Stimulated activated CD8-positive, alpha-beta memory T cell treated with anti-CD3 and anti-CD28 coated beads, Interleukin-12 subunit alpha, Interleukin-12 subunit beta, amount 100 ng/mL, for 1 hour (primary cell): ENCODE measurements around the gene MAP1B.

Experiments used
- DNase-seq: peaks from one replicate; pipeline ENCODE4 v3.0.0-alpha.2; 2020; ENCODE audit warnings: low read depth

The MAP1B gene

DNA sequence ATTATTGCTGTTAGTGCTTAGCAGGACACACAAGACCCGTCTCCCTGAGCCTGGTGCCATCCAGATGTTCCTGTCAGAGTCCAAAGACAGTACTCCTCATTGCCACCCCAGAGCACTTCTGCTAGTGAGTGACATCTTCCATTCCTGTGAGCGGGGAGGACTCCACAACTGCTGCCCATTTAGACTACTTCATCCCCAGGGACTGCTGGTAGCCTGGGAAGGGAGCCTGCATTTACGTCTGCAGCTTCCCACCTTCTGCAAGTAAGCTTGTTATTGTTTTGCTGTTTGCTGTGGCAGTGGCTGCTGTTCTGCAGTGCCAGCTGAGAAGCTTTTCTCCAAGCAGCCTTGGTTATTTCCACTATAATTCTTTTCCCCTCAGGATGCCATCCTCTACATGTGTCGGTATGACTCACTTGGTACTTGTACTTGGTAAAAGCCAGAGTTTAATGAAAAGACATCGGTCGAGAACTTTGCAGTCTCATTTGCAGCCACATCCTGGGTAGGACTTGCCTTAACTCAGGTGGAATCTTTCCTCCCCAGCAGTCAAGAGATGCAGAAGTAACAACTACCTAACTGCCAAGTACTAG is 10.6 kb upstream of the MAP1B start:
- no peak for DNase-seq

DNA sequence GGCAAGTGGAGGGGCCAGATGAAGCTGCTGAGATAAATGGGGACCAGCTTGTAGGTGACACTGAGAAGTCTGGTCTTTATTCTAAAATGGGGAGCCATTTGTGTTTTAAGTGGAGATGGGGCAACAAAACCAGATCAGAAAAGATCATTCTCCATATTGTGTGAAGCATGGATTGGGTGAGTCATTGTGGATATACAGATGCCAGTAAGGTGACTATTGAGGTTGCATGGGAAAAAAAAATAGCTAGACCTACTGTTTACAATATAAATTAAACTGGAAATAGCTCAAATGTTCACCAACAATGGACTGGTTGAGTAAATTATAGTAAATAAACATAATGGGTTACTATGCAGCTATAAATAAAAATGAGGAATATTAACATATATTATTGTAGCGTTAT is 5.4 kb upstream of the MAP1B start:
- no peak for DNase-seq

DNA sequence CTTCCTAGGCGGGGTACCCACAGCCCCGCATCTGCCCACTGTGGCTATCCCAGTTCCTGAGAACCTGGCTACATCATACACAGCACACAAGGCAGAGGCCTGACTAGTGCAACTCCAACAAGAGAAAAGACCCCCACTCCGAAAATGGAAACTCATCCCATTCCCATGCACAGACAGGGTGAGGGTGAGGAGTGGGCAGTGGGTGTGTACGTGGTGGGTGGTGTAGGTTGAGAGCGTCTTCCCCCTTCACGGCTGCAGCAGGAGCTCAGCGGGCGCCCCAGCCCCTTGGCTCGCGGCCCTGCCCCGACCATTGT is 501 bp upstream of the MAP1B start:
- no peak for DNase-seq

DNA sequence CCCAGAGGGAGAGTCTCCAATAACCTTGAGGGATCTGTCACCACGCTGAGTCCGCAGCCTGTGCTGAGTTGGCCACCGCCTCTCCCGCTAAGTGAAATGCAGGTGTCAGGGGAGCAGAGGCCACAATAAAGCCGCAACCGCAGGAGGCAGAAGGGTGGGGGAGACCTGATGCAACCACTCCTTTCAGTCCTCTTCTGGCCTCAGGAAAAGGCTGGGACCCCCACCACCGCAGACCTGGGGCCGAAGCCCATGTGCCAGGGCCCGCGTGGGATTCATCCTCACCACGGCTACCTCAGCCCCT is 576 bp downstream of the MAP1B start:
- DNase-seq, result no peak

DNA sequence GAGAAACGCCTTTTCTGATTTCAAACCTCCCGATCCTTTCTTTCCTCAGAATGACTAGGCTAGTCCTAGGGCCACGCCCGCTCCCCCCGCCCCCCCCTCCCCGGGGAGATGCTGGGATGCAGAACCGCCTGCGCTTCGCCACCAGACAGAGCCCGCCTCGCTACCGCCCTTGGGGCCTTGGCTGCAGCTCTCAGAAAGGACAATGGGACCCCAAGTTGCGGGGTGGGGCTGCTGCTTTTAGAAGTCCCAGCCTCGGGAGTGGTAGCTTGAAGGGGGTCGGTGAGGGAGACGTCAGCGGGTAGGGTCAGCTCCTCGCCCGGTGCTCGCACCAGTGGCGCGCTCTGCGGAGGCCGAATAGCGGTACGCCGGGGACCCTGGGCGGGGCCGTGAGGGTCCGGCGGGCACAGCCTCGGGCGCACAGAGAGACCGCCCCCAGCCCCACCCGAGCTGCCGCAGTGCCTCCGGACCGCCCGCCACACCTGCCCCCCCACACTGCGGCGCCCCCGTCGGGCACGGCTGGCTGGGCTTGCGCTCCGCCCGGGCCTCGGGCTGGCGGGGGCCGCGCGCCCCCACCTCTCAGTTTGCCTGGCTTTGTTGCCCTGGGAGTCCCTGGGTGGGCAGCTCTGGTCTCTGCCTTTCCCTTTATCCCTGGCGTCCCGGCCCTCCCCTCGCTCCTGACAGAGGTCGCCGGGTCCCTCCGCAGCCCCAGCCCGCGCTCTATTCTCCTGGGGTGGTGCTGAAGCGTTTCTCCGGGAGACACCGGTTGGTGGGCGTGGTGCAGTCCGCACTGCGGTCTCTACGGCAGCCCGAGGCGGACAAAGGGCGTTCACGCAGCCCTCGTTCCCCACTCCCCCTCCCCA is 1.2 kb downstream of the MAP1B start:
- no peak for DNase-seq

DNA sequence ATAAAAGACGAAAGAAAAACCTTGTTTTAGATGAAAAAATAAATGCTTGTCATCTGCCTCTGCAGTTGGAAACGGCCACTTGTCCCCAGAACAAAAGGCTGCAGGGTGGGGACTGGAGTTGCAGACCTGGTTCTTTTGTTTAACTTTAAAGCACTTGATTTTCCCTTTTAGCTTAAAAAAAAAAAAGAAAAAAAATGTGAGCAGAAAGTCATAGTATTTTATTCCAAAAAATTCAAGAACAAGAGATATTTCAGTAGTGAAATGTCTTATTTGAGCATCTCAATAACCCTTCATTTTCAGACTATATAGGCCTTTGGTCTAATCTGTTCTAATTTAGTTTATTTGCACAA is 1.8 kb downstream of the MAP1B start:
- no peak for DNase-seq

DNA sequence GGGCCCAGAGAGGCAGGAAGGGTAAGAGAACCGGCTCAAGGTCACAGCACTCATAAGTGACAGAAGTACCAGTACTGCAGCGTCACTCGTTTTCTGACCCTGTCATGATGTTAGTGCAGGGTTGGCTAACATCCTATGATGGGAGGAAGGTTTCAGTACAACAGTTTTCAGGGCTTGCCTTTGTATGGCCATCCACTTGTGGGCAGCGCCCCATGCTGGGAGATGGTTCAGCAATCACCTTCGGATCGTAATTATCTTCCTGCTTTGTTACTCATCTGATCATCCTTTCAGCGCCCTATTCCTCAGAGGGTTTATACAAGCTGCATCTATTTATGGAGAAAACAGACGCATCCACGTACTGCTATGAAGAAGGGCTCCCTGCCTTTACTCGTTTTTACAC is 2.4 kb downstream of the MAP1B start:
- DNase-seq, result no peak

DNA sequence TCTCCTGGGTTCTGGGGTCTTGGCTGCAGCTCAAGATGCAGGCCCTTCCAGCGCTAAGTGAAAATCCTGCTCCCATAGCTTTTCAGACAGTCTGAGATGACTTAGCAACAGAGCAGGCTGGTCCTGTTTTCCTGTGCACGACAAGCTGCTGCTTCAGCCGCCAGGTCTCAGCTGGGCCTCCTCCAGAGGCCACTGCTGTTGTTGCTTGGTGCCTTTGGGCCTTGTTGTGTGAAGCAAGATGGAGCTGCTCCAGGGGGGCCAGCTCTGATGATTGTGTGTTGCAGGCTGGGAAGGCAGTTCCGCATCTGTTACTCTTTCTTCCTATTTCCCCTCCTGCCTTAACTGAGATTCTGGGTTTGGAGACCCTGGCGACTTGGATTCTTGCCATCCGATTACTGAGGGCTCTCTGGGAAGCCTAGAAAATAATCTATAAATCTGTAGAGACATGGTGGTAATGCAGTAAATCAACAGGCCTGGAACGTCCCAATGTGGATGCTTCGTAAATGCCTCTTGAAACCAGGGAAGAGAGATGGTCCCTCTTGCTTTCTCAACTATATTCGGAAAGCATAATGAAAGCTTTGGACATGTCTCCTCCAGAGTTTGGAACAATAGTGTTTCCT is 3.2 kb downstream of the MAP1B start:
- DNase-seq, result no peak

DNA sequence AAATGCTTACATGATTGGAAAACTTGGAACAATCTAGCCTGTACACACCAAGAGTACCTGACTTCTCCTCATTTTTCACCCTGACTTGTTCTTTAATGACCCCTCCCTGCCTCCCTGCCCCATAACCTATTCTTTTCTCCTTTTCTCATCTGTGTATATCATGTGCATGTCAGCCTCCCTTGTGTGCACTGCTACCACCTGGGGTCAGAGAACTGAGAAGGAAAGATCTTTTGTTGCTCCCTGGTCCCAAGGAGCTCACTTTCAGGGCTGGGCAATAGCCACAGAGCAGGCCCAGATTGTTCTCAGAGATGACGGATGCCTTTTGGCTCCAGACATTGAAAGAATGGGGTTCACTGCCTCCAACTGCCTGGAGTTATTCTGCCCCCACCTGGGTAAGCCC is 5.1 kb downstream of the MAP1B start:
- no peak for DNase-seq

- DNase-seq, result no peak
Measured at GRCh38 chr5:72114629-72115028, 7.4 kb downstream of the MAP1B start.

DNA sequence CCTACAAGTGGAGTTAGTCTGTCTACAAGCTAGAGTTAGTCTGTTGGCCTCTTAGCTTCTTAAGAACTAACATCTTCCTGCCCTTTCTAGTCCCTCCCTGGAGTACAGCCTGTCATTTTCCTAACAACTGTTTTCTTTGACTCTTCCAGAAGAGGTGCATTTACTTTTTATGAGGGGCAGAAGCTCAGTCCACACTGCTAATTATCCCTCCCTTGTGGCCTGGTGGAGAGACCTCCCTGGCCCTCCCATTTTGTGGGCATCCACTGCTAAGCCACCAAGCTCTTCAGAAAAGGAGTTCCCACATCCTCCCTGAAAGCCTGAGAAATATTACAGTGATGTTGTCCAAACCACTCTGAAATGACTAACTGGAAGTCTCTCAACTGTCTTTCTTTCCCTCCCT is 8.0 kb downstream of the MAP1B start:
- no peak for DNase-seq

- DNase-seq, result no peak
Measured at GRCh38 chr5:72117307-72117706, 10.0 kb downstream of the MAP1B start.

DNA sequence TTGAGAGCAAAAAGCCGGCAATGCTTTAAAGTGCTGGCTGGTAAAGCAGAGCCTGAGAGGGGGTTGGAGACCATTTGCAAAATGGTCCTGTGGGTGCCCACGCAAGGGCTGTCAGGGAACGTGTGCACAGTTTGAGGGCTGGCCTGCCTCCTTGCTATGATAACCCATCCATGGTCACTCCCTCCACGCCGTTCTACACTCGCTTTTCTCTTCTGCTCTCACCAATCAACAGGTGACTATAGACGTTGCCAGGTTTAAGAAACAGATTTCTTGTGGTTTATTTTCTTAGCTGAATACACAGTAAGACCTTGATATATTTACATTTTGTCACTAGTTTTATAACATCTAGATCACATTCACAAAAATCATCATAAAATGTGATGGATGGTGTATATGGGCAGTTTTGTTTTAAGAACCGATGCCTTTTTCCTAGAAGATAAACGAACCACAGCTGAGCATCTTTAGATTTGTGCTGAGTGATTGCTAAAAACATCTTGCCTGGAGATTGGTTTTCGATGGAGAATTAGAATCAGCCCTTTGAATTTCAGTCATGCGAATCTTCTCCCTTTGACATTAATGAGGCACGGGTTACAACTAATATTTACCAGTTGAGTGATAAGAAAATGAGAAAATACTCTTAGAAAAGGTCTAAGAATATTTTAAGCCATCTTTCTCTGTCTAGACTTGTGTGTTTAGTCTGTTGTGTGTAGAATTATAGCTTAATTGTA is 13.9 kb downstream of the MAP1B start:
- no peak for DNase-seq

GRCh38 chr5:72121780-72122445 is 14.6 kb downstream of the MAP1B start:
- DNase-seq, result no peak

DNA sequence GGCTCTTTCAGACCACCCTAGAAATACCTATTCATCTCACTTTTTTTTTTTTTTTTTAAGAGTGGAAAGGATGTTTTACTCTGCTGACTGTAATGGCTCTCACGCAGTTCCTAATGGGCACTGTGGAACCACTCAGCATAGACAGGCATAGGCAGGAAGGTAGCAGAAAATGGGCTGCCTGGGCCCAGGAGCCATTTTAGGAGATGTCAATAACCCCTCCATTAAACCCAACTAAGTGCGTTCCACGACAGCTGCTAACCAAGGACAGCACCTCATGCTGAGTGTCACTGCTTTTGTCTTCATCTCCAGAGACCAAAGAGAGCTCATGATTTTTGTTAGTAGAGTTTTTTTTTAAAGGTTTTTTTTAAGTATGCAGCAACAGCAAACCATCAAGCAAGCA is 15.3 kb downstream of the MAP1B start:
- DNase-seq, result no peak

GRCh38 chr5:72123764-72124376 is 16.6 kb downstream of the MAP1B start:
- DNase-seq, result no peak

DNA sequence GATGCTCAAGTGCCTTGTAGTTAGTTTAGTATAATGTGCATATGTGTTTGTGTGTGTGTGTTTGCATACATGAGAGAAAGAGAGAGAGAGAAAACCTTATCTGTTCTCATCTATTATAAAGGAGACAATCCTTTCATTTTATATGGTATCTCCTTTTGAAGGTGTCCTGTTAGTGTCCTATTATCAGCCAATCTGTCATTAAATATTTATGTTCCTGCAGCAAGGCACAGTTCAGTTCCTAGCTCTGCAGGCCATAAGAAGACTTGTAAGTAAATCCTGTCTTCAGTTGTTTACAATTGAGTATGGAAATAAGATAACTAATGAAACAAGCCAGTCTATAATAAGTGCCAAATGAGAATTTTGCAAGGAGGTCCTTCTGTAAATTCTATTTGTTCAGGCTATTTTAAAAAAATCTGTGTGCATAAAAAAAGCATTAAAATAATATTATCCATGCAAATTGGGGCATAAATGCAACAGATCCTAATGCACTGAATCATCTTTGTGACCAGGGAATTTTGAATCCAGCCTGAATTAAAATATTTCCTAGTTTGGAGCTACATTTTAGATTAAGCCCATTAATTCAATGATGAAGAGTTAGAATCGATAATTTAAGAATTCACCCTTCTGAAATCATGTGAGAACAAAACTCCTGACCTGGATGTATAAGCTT is 18.1 kb downstream of the MAP1B start:
- DNase-seq, result no peak

GRCh38 chr5:72125941-72126620 is 18.8 kb downstream of the MAP1B start:
- DNase-seq, result no peak

GRCh38 chr5:72126796-72127195 is 19.5 kb downstream of the MAP1B start:
- DNase-seq, result no peak

GRCh38 chr5:72129725-72130124 is 22.4 kb downstream of the MAP1B start:
- no peak for DNase-seq

DNA sequence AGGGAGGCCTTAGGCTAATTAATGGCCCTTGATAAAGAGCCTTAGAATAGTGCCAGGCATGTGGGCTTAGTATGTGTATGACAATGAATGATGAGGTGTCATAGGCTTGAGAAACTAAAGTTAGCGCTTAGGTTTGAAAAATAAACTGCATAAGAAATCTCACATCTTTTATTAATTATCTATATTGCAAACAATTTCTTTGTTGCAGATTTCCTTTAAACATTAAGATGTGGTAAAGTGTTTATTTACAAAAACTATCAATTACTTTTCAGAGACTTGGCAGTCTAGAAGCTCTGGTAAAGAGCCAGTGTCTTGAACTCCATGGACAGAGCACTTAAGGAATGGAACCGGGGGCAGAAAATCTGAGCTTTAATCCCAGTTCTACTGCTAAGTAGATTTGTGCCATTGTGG is 23.1 kb downstream of the MAP1B start:
- no peak for DNase-seq
